GM19193 (cell line): ENCODE data around the gene METTL15.

Experiments used
- POLR2A ChIP-seq: IDR thresholded peaks from 4 replicates; pipeline ENCODE4 v1.6.1; 2011; ENCODE audit not compliant: insufficient read depth, insufficient read length; ENCODE audit errors: extremely low read depth

The METTL15 gene

DNA sequence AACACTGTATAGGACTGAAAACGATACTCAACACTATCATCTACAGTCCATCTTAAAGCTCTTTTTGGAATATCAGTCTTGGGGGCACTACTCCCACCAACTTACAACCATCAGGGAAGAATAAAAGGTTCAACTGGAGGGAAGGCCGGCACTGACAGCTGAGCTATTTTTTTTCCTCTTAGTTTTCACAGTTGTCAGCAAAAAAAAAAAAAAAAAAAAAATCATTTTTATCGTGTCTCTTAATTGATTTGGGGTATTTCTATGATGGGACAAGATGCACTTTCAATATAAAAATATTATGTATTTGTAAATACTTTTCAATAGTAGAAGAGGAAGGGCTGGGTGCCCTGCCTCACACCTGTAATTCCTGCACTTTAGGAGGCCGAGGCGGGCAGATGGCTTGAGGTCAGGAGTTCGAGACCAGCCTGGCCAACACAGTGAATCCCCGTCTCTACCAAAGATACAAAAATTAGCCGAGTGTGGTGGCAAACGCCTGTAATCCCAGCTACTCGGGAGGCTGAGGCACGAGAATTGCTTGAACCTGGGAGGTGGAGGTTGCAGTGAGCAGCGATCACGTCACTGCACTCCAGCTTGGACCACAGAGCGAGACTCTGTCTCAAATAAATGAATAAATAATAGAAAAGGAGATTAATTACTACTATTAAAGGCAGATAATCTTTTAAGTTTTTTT is 1.7 kb upstream of the METTL15 start:
- no peak for TF ChIP-seq POLR2A

DNA sequence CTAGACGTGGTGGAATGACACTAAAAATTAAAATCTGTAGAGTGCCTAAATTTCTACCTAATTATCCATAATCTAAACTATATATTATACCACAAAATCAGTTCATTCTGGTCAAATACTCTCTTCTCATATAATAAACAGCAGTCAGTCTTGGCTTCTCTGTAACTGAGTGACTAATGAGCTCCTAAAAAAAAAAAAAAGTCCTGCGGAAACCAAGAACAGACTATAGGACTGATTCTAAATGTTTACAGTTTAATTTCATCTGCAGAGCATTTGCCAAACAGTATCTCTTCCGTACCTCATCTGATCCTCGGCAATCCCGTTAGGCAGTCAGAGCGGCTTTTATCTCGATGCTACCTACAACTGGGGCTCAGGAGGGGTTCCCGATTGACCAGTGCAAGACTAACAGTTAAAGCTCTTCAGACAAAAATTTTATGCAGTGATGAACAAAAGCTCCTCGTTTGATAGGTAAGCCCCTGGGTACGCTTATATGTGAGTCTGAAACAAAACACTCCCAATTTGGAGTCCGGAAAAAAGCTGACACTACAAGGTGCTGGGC is 918 bp upstream of the METTL15 start:
- TF ChIP-seq POLR2A = no peak

DNA sequence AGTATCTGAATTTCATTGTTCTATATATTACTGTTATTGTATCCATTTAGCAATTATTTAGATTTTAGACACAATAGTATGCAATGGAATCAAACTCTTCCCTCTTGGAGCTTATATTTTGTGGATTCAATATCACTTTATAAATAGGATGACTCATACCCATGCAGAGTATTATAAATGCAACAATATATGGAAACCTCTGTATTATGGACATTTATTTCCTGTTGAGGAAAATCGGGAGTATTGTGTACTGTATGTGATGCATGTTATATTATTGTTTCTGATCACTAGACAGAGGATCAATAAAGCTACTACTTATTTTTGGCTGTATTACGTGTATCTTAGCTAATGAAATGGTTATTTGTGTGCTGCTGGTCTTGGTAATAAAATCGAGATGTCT is 770 bp downstream of the METTL15 start:
- TF ChIP-seq POLR2A = no peak

DNA sequence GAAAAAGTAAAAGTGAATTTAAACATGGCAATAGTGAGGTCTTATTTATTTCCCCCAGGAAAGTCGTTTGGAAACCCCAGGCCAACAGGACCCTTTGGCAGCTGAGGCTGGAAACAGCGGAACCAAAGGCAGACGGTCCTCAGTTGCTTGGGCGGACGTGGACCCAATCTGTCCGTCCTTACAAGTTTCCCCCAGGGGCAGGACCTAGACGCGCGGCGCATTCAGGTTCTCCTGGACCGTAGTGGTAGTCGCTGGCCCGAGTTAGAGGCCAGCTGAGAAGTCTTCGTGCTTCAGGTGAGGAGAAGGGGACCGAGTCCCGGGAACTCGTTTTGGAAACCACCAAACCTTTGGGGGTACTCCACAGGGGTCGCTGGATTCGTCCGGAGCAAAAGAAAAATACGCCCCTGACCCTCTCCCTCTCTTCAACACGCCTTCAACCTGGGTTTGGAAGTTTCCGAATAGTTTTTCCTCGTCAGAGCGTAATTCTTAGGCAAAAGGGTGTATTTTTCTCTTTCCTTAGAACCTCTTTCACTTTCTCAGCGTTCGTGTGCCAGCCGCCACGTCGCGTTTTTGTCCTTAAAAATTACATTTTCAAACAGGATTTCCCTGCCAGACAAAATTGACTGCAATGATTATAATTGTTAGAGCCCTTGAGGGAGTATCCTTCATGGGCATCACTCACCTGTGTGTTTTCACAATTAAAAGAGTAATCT is 2.1 kb downstream of the METTL15 start:
- TF ChIP-seq POLR2A = peak; percentile 76

DNA sequence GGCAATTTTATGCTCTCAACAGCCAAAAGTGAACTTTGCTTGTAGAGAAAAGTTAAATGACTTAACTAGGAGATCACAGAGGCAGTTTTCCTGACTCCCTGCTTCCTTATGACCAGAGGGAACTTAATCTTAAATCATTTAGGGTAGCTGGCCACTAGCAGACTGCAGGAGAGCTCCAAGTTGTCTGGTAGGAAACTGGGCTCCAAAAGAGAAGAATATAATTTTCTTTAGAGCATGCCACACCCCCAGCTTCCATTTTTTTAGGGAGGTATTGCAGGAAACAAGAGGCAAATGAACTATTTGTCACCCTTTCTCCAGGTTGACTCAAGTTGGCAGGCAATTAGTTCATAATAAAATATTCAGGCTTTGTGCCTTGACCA is 2.6 kb downstream of the METTL15 start:
- no peak for TF ChIP-seq POLR2A

DNA sequence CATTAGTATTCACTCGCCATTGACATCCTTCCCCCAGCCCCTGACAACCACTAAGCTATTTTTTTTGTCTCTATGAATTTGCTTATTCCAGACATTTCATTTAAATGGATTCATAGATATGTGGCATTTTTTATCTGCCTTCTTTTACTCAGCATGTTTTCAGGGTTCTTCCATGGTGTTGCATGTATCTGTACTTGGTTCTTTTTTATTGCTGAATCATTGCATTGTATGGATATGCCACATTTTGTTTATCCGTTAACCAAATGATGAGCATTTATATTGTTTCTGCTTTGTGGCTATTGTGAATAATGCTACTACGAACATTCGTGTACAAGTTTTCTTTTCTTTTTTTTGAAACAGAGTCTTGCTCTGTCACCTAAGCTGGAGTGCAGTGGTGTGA is 5.9 kb downstream of the METTL15 start:
- no peak for TF ChIP-seq POLR2A

DNA sequence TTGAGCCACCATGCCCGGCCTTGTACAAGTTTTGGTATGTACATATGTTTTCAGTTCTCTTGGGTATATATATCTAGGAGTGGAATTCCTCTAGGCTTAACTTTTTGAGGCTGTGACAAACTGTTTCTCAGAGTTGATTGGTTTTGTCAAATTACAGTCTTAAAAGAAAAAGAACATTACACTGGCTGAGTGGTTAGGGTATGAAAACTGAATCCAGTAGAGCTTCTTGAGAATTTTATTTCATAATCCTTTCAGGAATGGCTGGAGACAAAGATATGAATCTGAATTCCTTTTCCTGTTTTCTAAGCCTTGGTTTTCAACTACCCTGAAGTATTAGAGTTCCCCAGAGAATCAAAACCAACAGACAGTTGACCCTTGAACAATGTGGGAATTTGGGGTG is 6.5 kb downstream of the METTL15 start:
- no peak for TF ChIP-seq POLR2A

DNA sequence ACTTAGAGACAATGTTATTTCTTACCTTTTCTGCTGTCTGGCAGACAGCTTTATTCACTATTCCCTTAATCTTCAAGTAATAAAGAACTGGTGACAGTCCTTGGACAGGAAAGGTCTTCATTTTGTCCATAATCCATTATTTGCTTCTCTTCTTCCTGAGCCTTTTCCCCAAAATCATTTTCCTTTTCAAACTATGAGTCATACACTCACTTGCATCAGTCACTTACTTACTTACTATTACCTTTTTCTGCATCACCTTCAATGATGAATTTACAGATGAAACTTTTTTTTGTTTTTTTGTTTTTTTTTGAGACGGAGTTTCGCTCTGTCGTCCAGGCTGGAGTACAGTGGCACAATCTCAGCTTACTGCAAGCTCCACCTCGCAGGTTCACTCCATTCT is 9.5 kb downstream of the METTL15 start:
- no peak for TF ChIP-seq POLR2A

DNA sequence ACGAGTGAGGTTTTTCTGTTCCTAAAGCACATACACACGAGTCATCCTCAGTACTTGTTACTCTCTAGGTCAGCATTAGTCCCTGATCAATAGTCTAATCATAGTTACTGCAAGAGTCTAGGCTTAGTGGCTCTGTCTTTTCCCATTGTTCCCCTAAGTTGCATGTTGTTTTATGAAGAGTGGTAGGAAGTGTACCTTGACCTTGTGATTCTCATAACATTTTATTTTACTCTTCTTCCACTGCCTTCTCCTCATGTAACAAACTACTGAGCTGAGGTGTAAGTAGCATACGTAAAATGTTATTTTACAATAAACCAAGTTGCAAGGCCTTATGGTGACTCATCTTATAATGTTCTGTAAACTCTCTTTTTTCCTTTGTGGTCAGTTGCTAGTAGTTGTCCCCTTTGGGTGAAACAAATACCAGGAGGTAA is 15.0 kb downstream of the METTL15 start:
- no peak for TF ChIP-seq POLR2A

DNA sequence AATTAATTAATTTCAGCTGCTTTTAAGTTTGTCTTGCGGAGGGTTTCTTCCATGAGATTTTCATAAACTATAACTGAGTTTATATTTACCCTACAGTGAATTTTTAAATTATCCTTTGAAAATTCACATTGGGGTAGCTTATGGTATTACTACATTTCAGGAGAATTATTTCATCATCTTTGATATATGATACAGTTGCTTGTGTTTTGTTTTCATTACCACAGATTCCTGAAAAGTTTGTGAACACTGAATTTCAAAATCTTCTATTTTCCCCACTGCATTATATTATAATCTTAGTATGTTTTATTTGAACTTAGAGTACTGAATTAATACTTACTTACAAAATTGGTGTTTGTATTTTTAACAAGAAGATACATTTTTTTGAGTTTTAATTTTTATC is 24.4 kb downstream of the METTL15 start:
- TF ChIP-seq POLR2A = no peak

DNA sequence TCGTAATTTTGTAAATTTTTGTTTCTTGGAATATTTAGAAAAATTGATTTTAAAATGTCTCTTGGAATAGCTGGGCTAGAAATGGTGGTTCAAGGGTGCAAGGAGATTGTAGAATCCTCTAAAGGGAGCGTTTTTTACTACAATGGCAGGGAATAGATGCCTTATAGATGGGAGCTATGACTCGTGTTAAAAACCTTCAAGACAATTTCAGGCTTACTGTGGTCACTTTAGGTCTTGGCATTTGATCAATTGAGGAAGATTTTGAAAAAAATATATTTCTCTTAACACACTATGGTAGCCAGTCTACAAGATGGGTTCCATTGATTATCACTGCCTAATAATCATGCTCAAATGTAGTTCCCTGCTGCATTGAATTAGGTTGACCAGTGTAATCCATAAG is 25.0 kb downstream of the METTL15 start:
- TF ChIP-seq POLR2A = no peak

DNA sequence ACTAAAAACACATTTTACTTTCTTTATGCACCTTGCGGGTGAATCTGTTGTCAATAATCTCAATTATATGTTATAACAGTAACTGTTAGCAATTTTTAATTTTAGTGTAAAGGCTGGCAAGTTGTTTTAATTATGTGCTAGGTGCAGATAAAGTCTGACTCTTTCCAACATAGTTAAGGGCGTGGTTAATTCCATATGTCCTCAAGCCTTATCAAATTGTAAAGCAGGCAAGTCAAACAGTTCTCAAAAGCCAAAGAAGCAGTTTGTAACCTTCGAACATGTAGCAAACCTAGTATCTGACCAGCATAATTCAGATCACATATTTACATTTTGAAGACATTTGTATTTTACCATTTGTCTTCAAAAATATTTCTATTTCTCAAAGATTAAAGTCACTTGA is 29.2 kb downstream of the METTL15 start:
- no peak for TF ChIP-seq POLR2A

DNA sequence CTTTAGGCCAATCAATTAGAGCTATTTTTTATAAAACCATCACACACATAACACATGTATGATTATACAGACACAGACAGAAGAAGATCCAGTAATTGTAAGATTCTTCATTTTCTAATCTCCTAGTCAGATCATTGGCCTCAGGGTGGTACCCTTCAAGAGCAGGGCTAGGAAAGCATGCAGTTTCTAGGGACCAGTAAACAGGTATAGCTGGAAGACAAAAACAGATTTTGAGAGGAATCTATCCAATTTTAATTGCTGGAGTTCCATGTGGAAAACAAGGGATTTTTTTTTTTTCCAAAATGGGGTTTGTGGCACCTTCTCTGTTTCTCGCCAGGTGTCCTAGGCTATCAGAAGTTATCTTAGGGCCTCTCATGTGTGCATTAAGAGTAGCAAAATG is 29.6 kb downstream of the METTL15 start:
- TF ChIP-seq POLR2A = no peak

DNA sequence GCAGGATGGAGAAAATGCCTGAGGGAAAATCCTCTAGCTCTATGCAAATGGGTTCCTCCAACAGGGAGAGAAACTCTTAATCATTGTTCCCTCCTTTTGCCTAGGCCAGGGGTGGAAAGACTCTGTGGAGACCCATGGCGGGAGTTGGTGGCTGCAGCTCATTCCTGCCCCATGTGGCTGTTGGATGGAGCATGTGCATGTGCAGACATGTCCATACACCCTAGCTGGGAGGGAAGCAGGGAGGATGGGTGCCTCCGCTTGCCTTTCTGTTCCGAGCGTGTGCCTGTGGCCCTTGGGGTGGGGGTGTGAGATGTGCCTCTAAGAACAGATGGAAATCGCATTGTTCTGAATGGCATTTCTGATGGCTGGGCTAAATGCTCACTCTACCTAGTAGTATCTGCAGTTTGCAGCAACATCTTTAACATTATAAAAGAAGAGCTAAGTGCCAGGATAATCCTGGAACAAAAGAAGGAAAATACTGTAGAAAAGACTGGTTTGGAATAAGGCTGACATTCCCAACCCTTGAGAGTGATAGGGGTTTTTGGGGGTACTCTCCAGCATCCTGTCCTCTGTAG is 31.7 kb downstream of the METTL15 start:
- no peak for TF ChIP-seq POLR2A

DNA sequence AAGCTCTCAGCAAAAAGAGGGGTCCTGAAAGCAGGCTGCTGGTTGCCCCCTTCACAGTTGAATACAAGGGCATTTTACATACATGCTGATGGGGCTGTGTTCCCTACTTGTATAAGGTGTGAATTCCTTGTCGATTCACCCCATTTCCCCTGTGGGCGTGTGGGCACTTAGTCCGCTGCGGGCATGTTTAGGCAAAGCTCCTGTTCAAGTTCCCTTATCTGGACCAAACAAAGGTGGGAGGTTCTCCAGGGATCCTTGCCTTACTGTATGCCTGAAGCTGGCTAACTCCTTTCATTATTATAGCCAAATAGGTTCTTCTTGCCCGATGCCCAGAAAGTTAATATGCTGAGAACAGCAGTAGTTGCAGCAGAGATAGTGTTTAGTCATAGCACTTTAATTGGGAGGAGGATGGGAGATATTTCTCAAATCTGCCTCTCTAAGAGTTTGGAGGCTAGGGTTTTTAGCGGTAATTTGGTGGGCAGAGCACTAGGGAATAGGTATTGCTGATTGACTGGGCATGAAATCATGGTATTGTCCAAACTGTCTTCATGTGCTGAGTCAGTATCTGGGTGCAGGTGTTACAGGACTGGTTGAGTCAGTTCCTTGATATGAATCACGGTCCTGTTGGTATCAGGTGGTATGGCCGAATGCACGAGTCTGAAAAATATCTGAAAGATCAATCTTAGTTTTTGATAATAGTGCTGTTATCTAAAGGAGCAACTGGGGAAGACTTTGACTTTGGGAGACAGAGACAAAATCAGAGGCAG is 32.7 kb downstream of the METTL15 start:
- no peak for TF ChIP-seq POLR2A

DNA sequence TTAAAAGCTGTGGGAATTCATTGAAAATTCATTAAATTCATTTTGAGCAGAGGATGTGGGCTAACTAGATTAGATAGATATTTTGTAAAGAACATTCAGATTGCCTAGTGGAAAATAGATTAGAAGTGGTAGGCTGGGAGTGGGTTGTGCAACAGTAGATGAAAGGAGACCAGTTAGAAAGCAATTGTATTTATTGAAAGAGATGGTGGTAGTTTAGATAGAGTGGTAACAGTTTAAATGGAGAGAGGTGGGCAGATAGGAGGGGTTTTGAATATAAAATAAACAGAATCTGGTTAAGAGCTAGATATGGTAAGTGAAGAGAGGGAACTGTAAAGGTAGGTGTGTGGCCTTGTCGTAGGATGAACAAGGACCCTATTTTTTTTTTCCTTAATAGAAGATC is 34.5 kb downstream of the METTL15 start:
- TF ChIP-seq POLR2A = no peak

DNA sequence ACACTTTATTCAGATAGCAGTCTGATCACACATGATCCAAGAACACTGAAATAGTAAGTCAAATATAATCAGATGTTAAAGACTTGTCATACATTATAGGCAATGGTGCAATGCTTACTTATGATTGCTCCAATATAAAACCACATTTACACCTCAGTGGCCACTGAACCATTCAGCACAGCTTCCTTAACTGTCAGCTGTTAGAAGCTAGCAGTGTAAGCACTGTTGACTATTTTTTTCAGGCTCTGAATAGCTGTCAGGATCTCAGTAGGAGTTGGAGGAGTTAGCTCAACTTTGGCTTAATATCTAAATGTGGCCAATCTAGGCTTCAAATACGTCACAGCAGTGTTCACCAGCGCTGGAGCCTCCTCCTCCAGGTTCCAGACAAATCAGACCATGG is 36.6 kb downstream of the METTL15 start:
- TF ChIP-seq POLR2A = no peak
